Naive B cell (primary cell): Measurements from ENCODE around the gene HNF4A. TPM values are rescaled to one million over a fixed set of nuclear protein-coding genes. Genes with fewer than 3 reads are reported as not detected.

Experiments
- ATAC-seq, 2 donors: fragments of 150-1000 bp; cut with Tn5 transposase; 2 replicates each; pipeline ENCODE4 v1.10.0; 2021; ENCODE audit warnings: low read depth in 2 of 2, mild to moderate bottlenecking in 2 of 2, moderate library complexity in 2 of 2
- DNase-seq: peaks from one replicate; pipeline ENCODE4 v3.0.0; 2022
- H3K27ac Mint-ChIP-seq, 6 donors: one replicate each; pipeline ENCODE4 v1.8.0; 2020 to 2022; ENCODE audit warnings: mild to moderate bottlenecking in 6 of 6, mixed read lengths in 6 of 6, moderate library complexity in 5 of 6, inconsistent platforms in 2 of 6
- H3K27me3 Mint-ChIP-seq, 3 donors: one replicate each; pipeline ENCODE4 v1.8.0; 2021 to 2022; ENCODE audit warnings: mixed read lengths in 3 of 3, mild to moderate bottlenecking in 1 of 3
- H3K36me3 Mint-ChIP-seq, 2 donors: one replicate each; pipeline ENCODE4 v1.8.0; 2020 to 2022; ENCODE audit warnings: mixed read lengths in 2 of 2, inconsistent platforms in 1 of 2, mild to moderate bottlenecking in 1 of 2
- H3K4me1 Mint-ChIP-seq, 3 donors: one replicate each; pipeline ENCODE4 v1.8.0; 2020 to 2022; ENCODE audit warnings: mixed read lengths in 3 of 3, inconsistent platforms in 1 of 3, mild to moderate bottlenecking in 1 of 3, moderate library complexity in 1 of 3
- H3K4me3 Mint-ChIP-seq, 8 donors: one replicate each; pipeline ENCODE4 v1.8.0; 2020 to 2022; ENCODE audit warnings: mild to moderate bottlenecking in 8 of 8, mixed read lengths in 8 of 8, moderate library complexity in 8 of 8, inconsistent platforms in 2 of 8
- H3K9me3 Mint-ChIP-seq, 7 donors: one replicate each; pipeline ENCODE4 v1.8.0; 2020 to 2022; ENCODE audit warnings: mixed read lengths in 7 of 7, mild to moderate bottlenecking in 5 of 7, inconsistent platforms in 2 of 7, moderate library complexity in 1 of 7
- polyA plus RNA-seq, 6 donors: library from polyadenylated mRNA; unstranded; fragments of 300-500 nt; fragmentation: Illumina TruSeq; gene quantifications; one replicate each; pipeline ENCODE4 v1.2.3, GENCODE V29; 2021; ENCODE audit warnings: low read depth in 6 of 6

The HNF4A gene
- polyA plus RNA-seq, 6 donors from 2014 or later = not detected

- Mint-ChIP-seq H3K27ac (no peak overlapping the region), H3K27me3 (peaks cover 18 to 37% (median 28%) of the 10 kb centered on the region in 3 donors), H3K9me3 (peaks cover 0 to 2% (median 0%) of the 10 kb centered on the region in 7 donors), H3K4me3 (no peak overlapping the region), H3K4me1 (peaks cover 0 to 1% (median 0%) of the 10 kb centered on the region in 3 donors), H3K36me3 (no peaks in the 10 kb centered on the region)
- DNase-seq (no peak), ATAC-seq (no peak)
Measured at GRCh38 chr20:44399446-44399845, 43.9 kb downstream of the HNF4A start.

- no peak overlapping the region for H3K4me3 Mint-ChIP-seq
- peaks cover 0 to 4% (median 0%) of the 10 kb centered on the region in 7 donors for H3K9me3 Mint-ChIP-seq
- ATAC-seq = no peak
- peaks cover 0 to 7% (median 0%) of the 10 kb centered on the region in 3 donors for H3K4me1 Mint-ChIP-seq
- peaks cover 18 to 37% (median 28%) of the 10 kb centered on the region in 3 donors for H3K27me3 Mint-ChIP-seq
- no peak for DNase-seq
- no peaks in the 10 kb centered on the region for H3K36me3 Mint-ChIP-seq
- H3K27ac Mint-ChIP-seq = no peak overlapping the region
Measured at GRCh38 chr20:44400671-44400969, 45.1 kb downstream of the HNF4A start.

GRCh38 chr20:44400970-44401769, 45.7 kb downstream of the HNF4A start:
- Mint-ChIP-seq H3K36me3 (no peaks in the 10 kb centered on the region), H3K4me1 (peaks cover 0 to 7% (median 0%) of the 10 kb centered on the region in 3 donors), H3K9me3 (peaks cover 0 to 4% (median 0%) of the 10 kb centered on the region in 7 donors), H3K4me3 (no peak overlapping the region), H3K27me3 (peaks cover 18 to 37% (median 28%) of the 10 kb centered on the region in 3 donors), H3K27ac (no peak overlapping the region)
- ATAC-seq (no peak), DNase-seq (no peak)

GRCh38 chr20:44401770-44402390, 46.4 kb downstream of the HNF4A start:
- no peak overlapping the region for H3K27ac Mint-ChIP-seq
- H3K9me3 Mint-ChIP-seq = peaks cover 0 to 4% (median 0%) of the 10 kb centered on the region in 7 donors
- peaks cover 0 to 7% (median 0%) of the 10 kb centered on the region in 3 donors for H3K4me1 Mint-ChIP-seq
- H3K27me3 Mint-ChIP-seq = peaks cover 18 to 37% (median 28%) of the 10 kb centered on the region in 3 donors
- ATAC-seq = no peak
- H3K36me3 Mint-ChIP-seq = no peaks in the 10 kb centered on the region
- DNase-seq = no peak
- no peak overlapping the region for H3K4me3 Mint-ChIP-seq

- peaks cover 0 to 4% (median 0%) of the 10 kb centered on the region in 7 donors for H3K9me3 Mint-ChIP-seq
- H3K27ac Mint-ChIP-seq = no peak overlapping the region
- H3K27me3 Mint-ChIP-seq = peaks cover 18 to 37% (median 28%) of the 10 kb centered on the region in 3 donors
- no peak for DNase-seq
- no peak for ATAC-seq
- H3K4me1 Mint-ChIP-seq = peaks cover 0 to 7% (median 0%) of the 10 kb centered on the region in 3 donors
- H3K4me3 Mint-ChIP-seq = no peak overlapping the region
- no peaks in the 10 kb centered on the region for H3K36me3 Mint-ChIP-seq
Measured at GRCh38 chr20:44402391-44403193, 47.1 kb downstream of the HNF4A start.

GRCh38 chr20:44403194-44404112, 48.0 kb downstream of the HNF4A start:
- Mint-ChIP-seq H3K4me3 (no peak overlapping the region), H3K4me1 (peaks cover 0 to 7% (median 0%) of the 10 kb centered on the region in 3 donors), H3K9me3 (peaks cover 0 to 4% (median 0%) of the 10 kb centered on the region in 7 donors), H3K27ac (peak overlapping the region in 1 of 6 donors; percentile 26), H3K36me3 (no peaks in the 10 kb centered on the region), H3K27me3 (peaks cover 15 to 32% (median 24%) of the 10 kb centered on the region in 3 donors)
- ATAC-seq (no peak), DNase-seq (no peak)

- H3K4me1 Mint-ChIP-seq = peaks cover 0 to 7% (median 0%) of the 10 kb centered on the region in 3 donors
- peak overlapping the region in 2 of 6 donors; percentile 0 to 12 for H3K27ac Mint-ChIP-seq
- H3K36me3 Mint-ChIP-seq = no peaks in the 10 kb centered on the region
- peaks cover 0 to 4% (median 0%) of the 10 kb centered on the region in 7 donors for H3K9me3 Mint-ChIP-seq
- ATAC-seq (no peak), DNase-seq (no peak)
- no peak overlapping the region for H3K4me3 Mint-ChIP-seq
- H3K27me3 Mint-ChIP-seq = peaks cover 10 to 22% (median 18%) of the 10 kb centered on the region in 3 donors
Measured at GRCh38 chr20:44404204-44405181, 49.0 kb downstream of the HNF4A start.

GRCh38 chr20:44405257-44405656, 49.8 kb downstream of the HNF4A start:
- ATAC-seq (no peak), DNase-seq (no peak)
- no peaks in the 10 kb centered on the region for H3K36me3 Mint-ChIP-seq
- H3K4me1 Mint-ChIP-seq = peaks cover 0 to 7% (median 0%) of the 10 kb centered on the region in 3 donors
- peaks cover 8 to 17% (median 14%) of the 10 kb centered on the region in 3 donors for H3K27me3 Mint-ChIP-seq
- peaks cover 0 to 4% (median 0%) of the 10 kb centered on the region in 7 donors for H3K9me3 Mint-ChIP-seq
- no peak overlapping the region for H3K27ac Mint-ChIP-seq
- H3K4me3 Mint-ChIP-seq = no peak overlapping the region

- H3K4me3 Mint-ChIP-seq = no peak overlapping the region
- H3K36me3 Mint-ChIP-seq = no peaks in the 10 kb centered on the region
- peak overlapping the region in 1 of 6 donors; percentile 29 for H3K27ac Mint-ChIP-seq
- DNase-seq (no peak), ATAC-seq (no peak)
- peaks cover 0 to 4% (median 0%) of the 10 kb centered on the region in 7 donors for H3K9me3 Mint-ChIP-seq
- peaks cover 0 to 7% (median 0%) of the 10 kb centered on the region in 3 donors for H3K4me1 Mint-ChIP-seq
- peaks cover 8 to 11% (median 9%) of the 10 kb centered on the region in 3 donors for H3K27me3 Mint-ChIP-seq
Measured at GRCh38 chr20:44405785-44406571, 50.5 kb downstream of the HNF4A start.

- H3K9me3 Mint-ChIP-seq = peaks cover 0 to 4% (median 0%) of the 10 kb centered on the region in 7 donors
Measured at GRCh38 chr20:44406572-44407137, 51.2 kb downstream of the HNF4A start.

More at GRCh38 chr20:44406572-44407137, 51.2 kb downstream of the HNF4A start:
- Mint-ChIP-seq H3K27me3 (peaks cover 7 to 11% (median 8%) of the 10 kb centered on the region in 3 donors), H3K4me1 (peaks cover 0 to 7% (median 0%) of the 10 kb centered on the region in 3 donors), H3K4me3 (no peak overlapping the region), H3K36me3 (no peaks in the 10 kb centered on the region), H3K27ac (peak overlapping the region in 1 of 6 donors; percentile 29)
- DNase-seq (no peak), ATAC-seq (no peak)
